ENCODE results near the gene DMWD.

DMWD gene

GRCh38 chr19:45739498-45740439, 52.9 kb downstream of the DMWD start:
- DNase-seq: no peak

- DNase-seq: no peak
Observed at GRCh38 chr19:45733160-45733810, 59.4 kb downstream of the DMWD start, which contains the start of gene MEIOSIN. MEIOSIN (plus strand) TSS chr19:45733439; CDS start chr19:45735377, 1,938 bp downstream.

All from activated T-cell treated with anti-CD3 and anti-CD28 coated beads, Interleukin-2, amount 50 U/mL, for 1 hour (primary cell).